Activated CD8-positive, alpha-beta memory T cell treated with anti-CD3 and anti-CD28 coated beads for 4 hours (primary cell): ENCODE data around the gene DBN1.

ENCODE experiments used
- DNase-seq, 2 donors: peaks; one replicate each; pipeline ENCODE4 v3.0.0-alpha.2; 2020; ENCODE audit warnings: low read depth in 2 of 2

DBN1 gene

DNA sequence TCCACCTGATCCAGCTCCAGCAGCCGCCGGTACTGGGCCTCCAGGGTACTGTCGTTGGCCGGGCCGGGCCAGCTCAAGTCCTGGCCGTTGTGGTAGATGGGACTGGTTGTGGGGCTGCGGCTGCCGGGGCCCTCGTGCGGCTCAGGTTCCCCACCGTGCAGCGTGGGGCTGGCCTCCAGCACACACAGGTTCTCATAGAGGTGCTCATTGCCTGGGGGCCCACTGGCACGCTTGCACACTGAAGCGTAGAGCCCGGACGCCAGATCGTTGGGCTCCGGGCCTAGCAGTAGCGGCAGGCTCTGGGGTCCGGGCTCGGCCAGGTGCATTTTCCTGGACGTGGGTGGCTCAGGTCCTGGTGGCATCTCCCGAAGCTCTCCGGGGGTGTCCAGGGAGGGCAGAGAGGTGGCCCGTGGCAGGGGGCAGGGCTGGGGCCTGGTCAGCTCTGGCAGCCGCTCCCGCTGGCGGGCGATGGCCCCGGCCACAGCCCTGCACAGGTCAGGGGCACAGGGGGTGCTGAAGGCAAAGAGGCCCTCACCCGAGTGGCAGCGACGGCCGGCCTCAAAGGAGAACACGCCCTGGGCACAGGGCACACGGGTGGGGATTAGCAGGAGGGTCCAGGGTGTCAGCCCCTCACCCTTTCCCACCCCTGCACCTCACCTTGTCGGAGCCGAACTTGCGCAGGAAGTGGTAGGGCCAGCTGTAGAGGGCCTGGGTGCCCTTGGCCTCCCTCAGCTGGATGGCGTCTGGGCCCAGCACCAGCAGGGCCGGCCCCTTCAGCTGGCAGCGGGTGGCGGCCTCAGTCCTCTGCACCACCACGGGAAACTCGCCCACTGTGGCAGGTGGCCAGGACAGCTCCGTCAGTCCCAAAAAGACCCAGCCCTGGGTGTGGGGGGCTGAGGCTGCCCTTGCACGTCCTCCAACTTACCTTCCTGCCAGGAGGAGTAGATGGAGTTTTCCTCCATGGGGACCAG lies 30.9 kb upstream of the DBN1 start:
- DNase-seq, result no peak

DNA sequence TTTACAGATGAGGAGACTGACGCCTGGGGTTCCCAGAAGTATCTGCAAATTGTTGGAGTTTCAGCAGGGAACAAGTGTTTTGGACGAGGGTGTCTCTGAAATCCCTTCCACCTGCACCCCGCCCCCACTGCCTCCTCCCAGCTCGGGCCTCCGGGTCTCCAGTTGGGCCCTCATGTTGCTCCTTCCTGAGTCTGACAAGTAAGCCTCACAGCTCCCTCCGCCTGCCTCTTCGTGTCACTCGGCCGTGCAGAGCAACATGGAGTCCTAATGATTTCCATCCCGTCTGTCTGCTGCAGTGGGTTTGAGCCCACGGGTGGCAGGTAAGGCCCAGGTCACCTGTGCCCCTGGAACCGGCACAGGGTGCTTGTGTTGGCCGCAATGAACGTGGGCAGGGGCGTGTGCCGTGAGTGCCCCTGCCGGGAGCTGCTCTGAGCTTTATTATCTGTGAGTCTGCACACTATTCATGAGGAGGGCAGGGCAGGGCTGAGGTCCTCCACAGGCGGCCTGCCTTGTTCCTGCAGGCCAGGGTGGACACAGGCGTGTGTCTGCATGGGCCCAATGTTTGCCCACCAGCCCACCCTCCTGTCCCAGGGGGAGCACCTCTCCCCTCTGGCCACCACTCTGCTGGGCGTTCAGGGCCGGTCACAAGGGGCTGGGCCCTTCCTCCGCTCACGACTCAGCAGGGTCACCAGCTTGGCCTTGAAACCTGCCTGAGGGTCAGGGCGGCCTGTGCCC lies 30.1 kb upstream of the DBN1 start:
- DNase-seq, result no peak

DNA sequence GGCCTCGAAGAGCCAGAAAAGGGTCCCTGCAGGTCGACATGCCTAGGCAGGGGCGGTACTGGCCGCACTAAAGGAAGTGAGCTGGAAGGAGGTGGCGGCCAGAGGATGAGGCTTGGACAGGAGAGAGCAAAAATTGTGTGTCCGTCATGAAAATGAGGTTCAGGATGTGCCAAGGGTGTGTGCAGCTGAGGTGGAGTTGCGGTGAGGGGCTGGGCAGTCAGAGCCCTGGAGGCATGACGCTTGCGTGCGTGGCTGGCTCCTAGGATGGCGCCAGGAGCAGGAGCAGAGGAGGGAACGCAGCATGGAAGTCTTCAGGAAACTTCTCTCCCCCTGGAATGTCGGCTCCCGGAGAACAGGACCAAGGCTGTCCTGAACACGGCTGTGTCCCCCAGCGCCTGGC lies 29.5 kb upstream of the DBN1 start:
- no peak for DNase-seq

DNA sequence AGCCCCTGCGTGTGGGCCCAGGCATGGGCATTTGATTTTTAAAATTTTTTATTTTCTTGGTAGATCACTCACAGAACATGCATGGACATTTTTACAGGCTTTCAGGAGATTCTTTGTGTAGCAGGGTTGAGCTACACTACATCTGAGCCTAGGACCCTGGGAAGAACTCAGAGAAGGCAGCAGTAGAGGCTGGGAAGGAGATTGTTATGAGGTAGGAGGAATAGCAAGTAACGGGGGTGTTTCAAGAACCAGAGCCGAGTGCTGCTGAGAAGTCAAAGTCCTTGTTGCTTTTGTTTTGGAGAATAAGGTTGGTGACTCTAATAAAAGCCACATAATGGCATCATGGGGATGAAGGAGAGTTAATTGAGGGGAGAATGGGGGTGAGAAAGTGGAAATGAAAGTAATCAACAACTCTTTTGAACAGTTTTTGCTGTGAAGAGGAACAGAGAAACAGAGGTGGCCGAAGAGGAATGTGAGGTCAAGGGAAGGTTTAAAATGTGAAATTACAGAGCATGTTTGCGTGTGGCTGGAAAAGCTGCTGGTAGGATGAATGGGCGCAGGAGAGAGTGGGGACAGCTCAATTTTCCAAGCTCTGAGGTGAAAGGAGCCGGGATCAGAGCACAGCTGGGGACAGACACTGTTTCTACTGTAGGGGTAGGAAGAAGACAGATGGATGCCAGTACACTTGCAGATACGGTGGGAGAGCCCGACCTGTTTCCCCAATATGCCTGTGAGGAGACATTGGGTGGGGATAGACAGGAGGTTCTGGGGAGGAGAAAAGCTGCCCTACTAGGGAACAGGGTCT lies 28.6 kb upstream of the DBN1 start:
- DNase-seq, result no peak

DNA sequence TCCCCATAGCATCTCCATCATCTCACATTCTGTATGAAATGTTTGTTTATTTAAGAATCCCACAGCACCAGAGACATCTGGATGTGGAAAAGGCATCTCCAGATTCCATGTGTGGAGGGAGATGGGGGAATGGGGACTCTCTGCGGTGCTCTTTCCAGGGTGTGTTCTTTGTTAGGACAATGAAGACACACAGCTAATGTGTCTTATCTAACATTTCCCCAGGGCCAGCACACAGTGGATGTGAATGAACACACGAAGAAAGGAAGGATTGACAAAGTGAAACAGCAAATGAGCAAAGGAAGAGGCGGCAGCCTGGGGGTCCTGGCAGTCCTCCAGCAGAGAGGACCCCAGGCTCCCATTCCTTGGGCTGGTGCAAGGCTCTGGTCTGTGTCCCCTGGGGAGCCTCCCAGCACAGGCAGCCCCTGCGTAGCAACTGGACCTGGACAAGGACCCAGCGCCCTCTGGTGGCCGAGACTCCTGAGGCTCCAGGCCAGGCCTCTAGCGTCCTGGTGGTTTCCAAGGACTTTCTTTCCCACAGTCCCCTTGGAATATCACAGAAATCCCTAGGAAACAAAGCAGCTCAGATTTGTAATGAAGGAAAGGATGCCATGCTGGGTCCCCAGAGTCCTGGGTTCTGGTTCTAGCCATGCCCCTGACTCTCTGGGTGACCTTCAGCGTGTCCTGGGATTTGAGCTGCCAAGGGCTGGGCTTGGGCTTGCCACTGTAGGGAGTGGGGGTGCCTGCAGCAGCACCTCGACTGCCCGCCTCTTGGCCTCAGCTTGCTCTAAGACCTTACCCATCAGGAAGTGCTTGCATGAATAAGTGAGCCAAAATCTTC lies 27.5 kb upstream of the DBN1 start:
- DNase-seq, result peak; percentile 69 to 77

DNA sequence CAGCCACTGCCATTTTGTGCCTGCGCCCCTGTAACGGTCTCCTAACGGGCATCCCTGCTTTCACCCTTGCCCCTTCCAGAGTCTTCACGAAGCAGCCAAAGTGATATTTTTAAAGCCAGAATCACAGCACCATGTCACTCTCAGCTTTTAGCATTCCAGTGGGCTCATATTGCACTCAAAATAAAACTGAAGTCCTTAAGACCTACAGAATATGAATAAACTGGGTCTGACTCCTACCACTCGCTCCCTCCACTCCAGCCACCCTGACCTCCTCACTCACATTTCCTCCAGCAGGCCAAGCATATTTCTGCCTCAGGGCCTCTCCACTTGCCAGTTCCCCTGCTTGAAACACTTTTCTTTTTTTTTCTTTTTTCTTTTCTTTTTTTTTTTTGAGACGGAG lies 26.4 kb upstream of the DBN1 start:
- no peak for DNase-seq

DNA sequence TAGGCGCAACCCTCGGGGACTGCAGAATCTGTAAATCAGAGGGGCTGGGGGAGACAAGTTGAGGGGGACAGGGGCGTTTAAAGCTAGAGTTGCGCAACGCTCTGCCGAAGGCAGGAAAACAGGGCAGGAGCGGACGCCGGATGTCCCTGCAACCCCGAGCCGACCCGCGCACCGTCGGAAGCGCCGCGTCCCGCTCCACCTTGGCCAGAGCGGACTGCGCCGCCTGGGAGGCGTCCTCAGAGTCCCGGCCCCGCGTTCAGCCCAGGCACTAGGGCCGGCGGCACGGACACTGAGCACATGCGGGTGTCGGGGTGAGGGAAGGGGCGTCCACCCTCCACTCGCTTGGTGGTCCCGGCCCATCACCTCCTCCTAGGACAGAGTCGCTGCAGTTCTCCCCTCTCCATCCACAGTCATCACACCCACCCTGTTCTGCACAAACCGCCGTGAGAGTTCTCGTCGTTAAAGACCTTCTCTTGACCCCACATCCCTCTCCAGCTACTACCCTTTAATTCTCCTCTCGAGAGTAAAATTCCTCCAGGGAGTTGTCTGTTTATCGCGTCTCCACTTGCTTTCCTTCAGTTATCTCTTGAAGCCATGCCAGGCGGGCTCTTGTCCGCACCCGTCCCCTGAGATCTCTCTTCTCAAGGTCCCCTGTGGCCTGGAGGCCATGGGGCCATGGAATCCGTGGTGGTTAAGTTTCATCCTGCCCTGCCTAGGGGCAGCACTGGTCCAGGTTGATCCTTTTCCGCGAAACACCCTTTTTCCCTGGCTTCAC lies 24.8 kb upstream of the DBN1 start:
- no peak for DNase-seq

DNA sequence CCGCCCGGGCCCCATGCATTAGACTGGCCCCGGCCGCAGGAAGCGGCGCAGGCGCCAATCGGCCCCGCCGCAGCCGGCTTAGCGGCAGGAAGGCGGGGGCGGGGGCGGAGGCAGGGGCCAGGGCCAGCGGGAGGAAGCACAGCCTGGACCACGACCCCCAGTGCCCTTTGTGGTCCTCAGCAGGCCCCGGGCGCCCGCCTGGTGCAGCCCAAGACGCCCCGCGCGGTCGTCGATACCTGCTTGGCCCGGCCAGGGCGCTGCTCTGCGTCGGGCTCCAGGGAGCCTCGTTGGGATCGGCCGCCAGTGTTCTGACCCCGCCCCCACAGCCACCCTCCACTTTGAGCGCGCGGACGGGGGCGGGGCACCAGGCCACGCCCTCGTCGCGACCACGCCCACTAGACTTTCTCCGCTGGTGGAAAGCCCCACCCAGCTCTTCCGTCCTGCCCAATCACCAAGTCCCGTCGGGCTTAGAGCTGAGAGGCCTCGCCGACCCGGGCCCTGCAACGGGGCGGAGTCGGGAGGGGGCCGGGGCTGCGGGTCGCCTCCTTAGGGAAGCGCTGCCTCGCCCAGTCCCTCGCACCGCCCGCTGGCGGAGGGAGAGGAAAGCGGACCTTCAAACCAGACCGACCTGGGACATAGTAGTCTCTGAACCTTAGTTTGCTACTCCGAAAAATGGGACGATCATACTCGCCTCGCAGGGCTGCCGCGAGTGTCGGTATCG lies 24.0 kb upstream of the DBN1 start, which contains the start of gene PDLIM7:
Gene PDLIM7 (minus strand): TSS at position 313 of the 721 bp plus-strand sequence. CDS start 1,092 bp downstream, outside the sequence.
- peak; percentile 83 to 87 for DNase-seq

DNA sequence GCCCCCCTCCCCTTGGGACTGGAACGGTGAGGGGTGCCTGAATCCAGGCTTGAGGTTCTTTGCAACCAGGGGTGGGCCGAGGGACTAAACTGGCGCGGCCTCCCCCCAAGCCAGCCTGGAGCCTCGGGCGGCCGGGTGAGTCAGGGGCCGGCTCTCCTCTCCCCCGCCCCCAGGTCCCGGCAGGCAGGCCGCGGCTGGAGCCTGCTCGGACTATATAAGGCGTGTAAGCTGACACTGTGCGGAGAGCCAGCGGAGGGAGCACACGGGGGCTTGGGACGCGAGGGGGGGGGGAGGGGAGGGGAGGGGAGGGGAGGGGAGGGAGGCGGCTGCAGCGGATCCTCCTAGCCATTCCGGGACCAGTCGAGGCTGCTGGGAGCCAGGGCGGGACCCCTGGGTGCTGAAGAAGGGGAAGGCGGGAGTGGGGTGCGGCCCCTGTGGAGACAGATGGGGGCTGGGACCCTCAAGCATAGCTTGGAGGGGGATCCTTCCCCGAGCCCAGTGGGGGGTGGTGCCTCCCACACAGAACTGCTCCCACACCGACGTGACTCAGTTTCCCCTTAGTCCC lies 23.4 kb upstream of the DBN1 start:
- DNase-seq, result no peak

DNA sequence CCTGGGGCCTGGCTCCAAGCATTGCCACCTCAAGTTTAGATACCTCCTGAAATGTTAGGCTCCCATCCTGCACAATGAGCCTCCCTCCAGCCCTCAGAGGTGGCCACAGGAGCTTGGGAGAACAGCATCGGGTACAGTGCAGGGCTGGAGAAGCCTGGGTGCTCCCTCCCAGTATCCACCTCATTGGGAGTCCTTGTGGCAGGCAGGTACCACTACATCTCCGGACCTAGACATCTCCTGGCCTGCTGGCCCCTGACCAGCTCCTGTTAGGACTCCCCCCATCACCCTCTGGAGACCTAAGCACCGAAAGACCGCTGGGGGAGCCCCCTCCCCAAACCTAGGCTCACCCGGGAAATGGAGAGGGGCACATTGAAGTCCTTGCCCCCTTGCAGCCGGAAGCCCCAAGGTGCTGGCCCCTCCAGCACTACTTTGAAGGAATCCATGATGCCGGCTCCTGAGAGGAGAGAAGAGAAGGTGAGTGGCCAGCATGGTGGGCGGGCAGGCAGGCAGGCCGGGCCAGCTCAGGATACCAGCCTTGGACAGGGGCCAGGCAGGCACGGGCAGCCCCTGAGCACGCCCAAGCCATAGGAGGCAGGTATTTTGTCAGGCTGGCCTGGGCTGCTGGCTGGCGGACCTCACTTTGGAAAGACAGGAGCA lies 22.8 kb upstream of the DBN1 start:
- DNase-seq, result no peak

DNA sequence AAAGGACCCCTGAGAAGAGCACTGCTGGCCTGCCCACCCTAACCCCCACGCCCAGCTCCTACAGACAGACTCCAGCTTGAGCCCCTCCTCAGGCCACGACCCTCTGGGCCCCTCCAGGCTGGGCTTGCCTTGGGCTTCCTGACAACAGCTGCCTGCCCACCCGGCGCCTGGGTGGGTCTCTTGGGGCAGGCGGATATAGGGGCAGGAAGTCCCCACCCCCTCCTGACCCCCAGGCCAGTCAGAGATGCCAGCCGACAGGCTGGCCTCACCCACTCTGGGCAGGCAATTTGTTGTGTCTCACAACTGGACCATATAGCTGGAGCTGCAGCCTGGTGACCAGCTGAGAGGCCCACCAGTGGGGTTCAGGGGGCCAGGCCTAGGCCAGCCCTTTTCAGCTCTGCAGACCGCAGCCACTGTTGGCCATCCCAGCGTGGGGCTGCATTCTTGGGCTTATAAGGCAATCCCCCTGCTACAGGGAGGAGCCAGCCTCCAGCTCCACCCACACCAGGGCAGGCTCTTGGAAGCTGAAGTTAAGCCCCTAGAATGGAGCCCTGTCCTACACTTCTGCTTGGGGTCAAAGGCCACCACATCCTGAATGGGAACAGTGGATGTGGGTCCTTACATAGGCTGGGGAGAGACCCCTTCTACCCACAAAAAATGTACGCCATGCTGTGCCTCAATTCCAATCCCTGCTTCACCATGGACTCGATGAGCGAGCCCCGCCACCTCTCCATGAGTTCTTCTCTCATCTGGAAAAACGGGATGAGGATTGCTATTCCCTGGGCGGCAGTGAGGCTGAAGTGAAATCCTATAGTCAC lies 22.0 kb upstream of the DBN1 start:
- no peak for DNase-seq

DNA sequence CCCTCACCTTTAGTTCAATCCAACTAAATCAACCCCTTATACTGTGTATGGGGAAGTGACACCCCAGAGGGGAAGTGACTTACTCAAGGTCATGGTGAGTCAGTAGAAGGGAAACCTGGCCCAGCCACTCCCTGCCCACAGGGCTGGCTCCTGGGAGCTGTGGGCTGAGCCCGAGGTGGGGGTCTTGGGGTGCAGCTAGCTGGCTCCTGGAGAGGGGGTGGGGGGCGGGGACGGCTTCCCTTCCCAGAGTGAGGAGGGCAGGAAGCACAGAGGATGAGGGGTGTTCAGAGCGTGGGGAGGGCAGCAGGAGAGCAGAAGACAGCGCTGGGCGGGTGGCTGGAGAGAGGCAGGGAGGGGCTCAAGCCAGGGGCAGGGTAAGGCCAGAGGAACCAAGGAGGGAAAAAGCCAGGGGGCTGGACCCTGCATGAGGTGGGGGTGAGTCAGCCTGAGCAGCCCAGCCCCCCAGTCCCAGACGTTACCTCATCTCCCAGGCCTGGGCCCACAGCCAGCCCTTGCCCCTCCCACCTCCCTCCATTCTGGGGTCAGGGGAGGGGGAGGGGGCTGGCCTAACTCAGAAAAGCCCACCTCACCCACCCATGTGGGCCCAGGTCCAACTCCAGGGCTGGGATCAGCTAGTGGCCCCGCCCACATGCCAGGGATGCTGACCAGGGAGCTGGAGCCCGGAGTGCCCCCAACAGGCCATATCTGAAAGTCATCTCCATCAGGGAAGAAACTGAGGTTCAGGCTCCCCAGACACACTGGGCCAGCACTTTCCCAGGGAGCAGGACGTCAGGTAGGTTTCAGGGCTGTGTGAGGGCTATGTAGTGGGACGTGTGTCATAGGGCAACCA lies 21.1 kb upstream of the DBN1 start:
- no peak for DNase-seq

DNA sequence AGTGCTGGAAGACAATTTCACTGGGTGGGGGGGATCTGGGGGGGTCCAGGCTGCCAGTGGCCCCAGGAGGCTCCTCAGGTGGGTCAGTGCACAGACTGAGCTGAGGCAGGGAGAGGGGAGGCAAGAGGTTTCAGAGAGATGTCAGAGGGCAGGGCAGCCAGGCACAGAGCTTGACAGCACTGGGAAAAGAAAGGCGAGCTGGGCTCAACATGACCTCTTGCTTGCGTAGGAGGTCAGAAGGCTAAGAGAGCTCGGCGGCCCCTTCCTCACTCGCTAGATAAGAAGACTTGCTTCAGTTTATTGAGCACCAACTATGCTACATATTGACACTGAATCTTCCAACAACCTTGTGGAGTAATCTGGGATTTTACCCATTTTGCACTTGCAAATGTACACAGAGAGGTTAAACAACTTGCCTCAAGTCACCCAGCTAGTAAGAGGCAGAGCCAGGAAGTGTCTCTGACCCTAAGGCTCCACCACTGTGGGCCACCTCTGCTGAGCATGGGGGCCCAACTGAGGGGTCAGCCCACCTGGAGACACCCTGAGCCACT lies 20.4 kb upstream of the DBN1 start:
- DNase-seq, result no peak

DNA sequence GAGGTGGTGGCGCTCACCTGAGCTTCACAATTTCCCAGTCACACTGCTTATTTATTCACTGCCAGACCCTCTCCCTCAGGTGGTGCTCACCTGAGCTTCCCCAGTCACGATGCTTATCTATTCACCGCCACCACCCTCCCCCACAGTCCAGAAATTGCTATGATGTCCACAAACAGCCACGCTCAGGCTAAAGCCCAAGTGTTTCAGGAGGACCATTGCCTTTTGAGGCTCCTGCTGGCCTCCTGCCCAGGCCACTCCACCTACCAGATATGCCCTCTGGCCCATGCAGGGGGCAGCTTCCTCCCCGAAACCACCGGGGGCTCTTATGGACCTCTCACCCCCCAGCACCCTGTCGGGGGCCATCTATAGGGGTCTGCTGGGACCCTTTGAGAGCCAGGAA lies 19.4 kb upstream of the DBN1 start:
- no peak for DNase-seq

DNA sequence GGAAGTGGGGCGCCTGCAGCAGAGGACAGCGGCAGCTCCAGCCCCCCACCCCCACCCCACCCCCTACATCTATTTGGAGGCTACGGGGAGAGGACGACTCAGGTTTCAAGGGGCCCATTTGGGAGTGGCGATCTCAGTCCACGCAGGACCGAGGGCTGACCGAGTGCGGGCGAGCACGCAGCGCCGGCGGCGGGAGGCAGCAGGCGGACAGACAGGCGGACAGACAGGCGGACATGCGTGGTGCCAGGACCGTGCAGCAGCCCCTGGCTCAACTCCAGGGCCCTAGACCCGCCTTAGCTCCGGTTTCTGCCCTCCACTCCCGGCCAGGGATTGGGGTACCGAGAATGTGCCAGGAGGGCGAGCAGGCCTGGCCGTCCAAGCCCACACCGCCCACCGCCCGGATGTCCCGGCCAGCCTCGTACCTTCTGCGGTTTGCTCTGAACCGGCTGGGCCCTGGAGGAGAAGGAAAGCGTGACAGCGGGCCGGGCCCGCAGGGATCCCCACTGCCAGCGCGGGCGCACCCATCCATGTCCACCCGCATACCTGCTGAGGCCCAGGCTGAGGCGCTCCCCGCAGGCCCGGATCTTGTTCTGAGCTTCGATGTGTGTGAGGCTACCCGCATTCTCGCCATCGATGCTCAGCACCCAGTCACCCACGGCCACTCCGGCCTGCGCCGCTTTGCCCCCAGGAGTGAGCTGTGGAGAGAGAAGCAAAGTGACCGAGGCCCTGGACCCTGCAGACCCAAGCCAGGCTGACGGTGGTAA lies 18.7 kb upstream of the DBN1 start:
- DNase-seq, result no peak

DNA sequence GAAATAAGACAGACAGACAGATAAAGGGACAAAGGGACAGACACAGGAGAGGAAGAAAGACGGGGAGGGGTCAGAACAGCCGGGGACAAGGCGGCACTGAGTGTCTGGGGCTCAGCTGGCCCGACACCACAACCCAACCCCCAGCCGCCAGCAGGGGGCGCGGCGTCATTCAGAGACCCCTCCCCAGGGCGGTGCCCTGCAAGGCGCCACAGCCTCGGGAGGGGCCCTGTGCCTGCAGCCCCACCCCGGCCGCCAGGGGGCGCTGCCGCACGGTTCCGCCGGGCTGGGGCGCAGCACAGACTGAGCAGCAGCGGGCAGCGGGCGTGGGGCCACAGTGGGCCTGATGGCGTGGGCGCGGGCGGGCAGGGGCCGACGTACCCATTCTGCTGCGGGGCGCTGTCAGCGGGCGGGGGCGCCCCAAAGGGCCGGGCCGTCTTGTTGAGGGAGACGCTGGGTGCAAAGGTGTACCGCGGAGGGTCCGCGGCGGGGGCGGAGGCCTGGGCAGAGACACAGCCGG lies 18.1 kb upstream of the DBN1 start:
- DNase-seq, result no peak
